Stimulated activated CD4-positive, alpha-beta T cell treated with anti-CD3 and anti-CD28 coated beads, TNF-alpha, amount 100 ng/mL, for 1 hour (primary cell): Measurements from ENCODE around the gene STARD9.

Source experiments
- DNase-seq, 3 donors: peaks; one replicate each; pipeline ENCODE4 v3.0.0-alpha.2; 2020; ENCODE audit warnings: low read depth in 3 of 3, low spot score in 1 of 3

Gene STARD9

GRCh38 chr15:42693496-42693895 is 118.1 kb downstream of the STARD9 start:
- no peak for DNase-seq

GRCh38 chr15:42693942-42694341 is 118.5 kb downstream of the STARD9 start:
- no peak for DNase-seq

- no peak for DNase-seq
These were observed 119.0 kb downstream of the STARD9 start for GRCh38 chr15:42694398-42694797.

GRCh38 chr15:42695527-42696071 is 120.2 kb downstream of the STARD9 start:
- no peak for DNase-seq

GRCh38 chr15:42696626-42697025 is 121.2 kb downstream of the STARD9 start:
- DNase-seq: no peak

GRCh38 chr15:42704492-42704926 is 129.1 kb downstream of the STARD9 start:
- DNase-seq: peak; percentile 16 to 20 (median 18)

GRCh38 chr15:42705336-42705735 is 129.9 kb downstream of the STARD9 start:
- DNase-seq: no peak

GRCh38 chr15:42707068-42707467 is 131.7 kb downstream of the STARD9 start:
- no peak for DNase-seq

- no peak for DNase-seq
These were observed 132.6 kb downstream of the STARD9 start for GRCh38 chr15:42707873-42708544.

- DNase-seq: no peak
These were observed 135.3 kb downstream of the STARD9 start for GRCh38 chr15:42710662-42711061.

GRCh38 chr15:42711746-42712145 is 136.3 kb downstream of the STARD9 start:
- DNase-seq: no peak

GRCh38 chr15:42712584-42712983 is 137.2 kb downstream of the STARD9 start:
- DNase-seq: no peak

GRCh38 chr15:42716125-42716524 is 140.7 kb downstream of the STARD9 start:
- DNase-seq: no peak

- DNase-seq: no peak
These were observed 141.2 kb downstream of the STARD9 start for GRCh38 chr15:42716626-42717025.

- no peak for DNase-seq
These were observed 143.6 kb downstream of the STARD9 start for GRCh38 chr15:42719043-42719442.

- DNase-seq: no peak
These were observed 144.7 kb downstream of the STARD9 start for GRCh38 chr15:42720071-42720470.

GRCh38 chr15:42721016-42721415 is 145.6 kb downstream of the STARD9 start:
- DNase-seq: no peak

- no peak for DNase-seq
These were observed 146.5 kb downstream of the STARD9 start for GRCh38 chr15:42721916-42722315.

- DNase-seq: no peak
These were observed 147.7 kb downstream of the STARD9 start for GRCh38 chr15:42723068-42723467.

- no peak for DNase-seq
These were observed 148.9 kb downstream of the STARD9 start for GRCh38 chr15:42724276-42724675.

- no peak for DNase-seq
These were observed 150.0 kb downstream of the STARD9 start for GRCh38 chr15:42725331-42725903.

- DNase-seq: no peak
These were observed 150.7 kb downstream of the STARD9 start for GRCh38 chr15:42726114-42726513.
